ENCODE results near the gene LAMA2.

LAMA2 gene

DNA sequence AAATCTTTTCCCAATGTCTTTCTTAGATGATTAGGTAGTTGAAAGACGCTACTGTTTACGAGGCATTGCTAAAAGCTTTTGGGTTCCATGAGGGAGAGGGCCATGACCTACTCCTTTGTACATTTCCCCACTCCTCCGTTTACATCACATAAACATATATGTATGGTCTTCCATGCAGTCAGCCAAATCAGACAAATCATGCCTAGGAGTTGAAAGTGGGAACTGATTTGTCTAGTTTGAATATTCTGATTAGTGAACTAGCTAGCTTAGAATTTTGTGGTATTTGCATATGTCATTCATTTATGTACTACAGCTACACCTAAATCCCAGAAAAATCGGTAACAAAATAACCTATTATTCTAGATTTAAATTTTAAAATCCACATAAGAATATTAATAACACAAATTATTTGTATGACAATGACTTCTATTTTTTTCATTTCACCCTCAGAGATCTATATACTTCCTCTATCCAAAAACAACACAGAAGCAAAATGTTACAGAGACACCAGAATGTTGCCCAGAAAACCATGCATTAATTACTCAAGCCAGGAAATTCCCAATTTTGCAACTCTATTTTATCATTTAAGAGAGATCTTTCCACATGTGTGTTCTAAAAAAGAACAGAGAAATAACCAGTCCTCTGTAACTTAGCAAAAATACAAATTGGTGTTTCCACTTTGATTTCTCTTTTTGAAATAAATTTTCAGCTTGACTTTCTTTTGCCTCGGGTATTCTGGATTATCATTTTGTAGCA lies 231.9 kb downstream of the LAMA2 start:
- H3K27me3 ChIP-seq (replicated peaks in 2 of 5; ENCODE audit: control insufficient read depth in 4 of 5, insufficient read depth in 5 of 5, low read length in 4 of 5) = no peaks in the 10 kb centered on the region
- H3K9me3 ChIP-seq (ENCODE audit: control extremely low read depth in 1 of 5, control insufficient read depth in 4 of 5, insufficient read depth in 2 of 5, low read depth in 1 of 5, low read length in 4 of 5) = no peaks in the 10 kb centered on the region
- no peaks in the 10 kb centered on the region for H3K4me1 ChIP-seq (ENCODE audit: control extremely low read depth in 1 of 4, control insufficient read depth in 4 of 4, insufficient read depth in 4 of 4, low read length in 3 of 4)
- ChIA-PET CTCF (no interaction called here), POLR2A (no interaction called here)
- no peaks in the 10 kb centered on the region for H3K36me3 ChIP-seq (ENCODE audit: control insufficient read depth in 4 of 4, insufficient read depth in 4 of 4, low read length in 3 of 4)
- H3K4me3 ChIP-seq (ENCODE audit: control insufficient read depth in 1 of 7, extremely low read depth in 1 of 7, insufficient read depth in 4 of 7, low read depth in 2 of 7, low read length in 6 of 7) = no peak overlapping the region
- WGBS (ENCODE audit: insufficient coverage) = no CpG with 5 or more reads among the region's 5 CpGs
- H3K27ac ChIP-seq (ENCODE audit: insufficient read depth in 1 of 2, low read depth in 1 of 2, low read length in 2 of 2, poor library complexity in 1 of 2, severe bottlenecking in 2 of 2) = no peak overlapping the region
- no peak for DNase-seq

DNA sequence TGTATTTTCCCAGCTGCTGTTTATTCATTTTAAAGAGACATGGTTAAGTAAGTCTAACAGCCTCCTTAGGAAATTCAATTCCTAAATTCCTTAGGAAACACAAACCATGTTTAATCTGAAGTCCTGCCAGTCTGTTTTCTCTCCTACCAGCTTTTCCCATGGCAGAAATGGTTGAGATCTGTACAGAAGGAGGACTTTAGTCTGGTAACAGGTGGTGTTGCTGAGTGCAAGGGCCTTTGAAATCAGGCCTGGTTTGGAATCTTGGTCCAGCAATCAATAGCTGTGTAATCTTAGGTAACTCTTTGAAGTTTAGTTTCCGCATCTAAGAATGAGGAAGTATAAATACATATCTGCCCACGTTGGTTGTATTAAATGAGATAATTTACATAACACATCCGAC lies 232.5 kb downstream of the LAMA2 start:
- WGBS (ENCODE audit: insufficient coverage) = no CpG with 5 or more reads among the region's 3 CpGs
- ChIA-PET POLR2A (no interaction called here), CTCF (no interaction called here)
- no peak overlapping the region for H3K27ac ChIP-seq (ENCODE audit: insufficient read depth in 1 of 2, low read depth in 1 of 2, low read length in 2 of 2, poor library complexity in 1 of 2, severe bottlenecking in 2 of 2)
- no peaks in the 10 kb centered on the region for H3K9me3 ChIP-seq (ENCODE audit: control extremely low read depth in 1 of 5, control insufficient read depth in 4 of 5, insufficient read depth in 2 of 5, low read depth in 1 of 5, low read length in 4 of 5)
- no peaks in the 10 kb centered on the region for H3K36me3 ChIP-seq (ENCODE audit: control insufficient read depth in 4 of 4, insufficient read depth in 4 of 4, low read length in 3 of 4)
- H3K27me3 ChIP-seq (replicated peaks in 2 of 5; ENCODE audit: control insufficient read depth in 4 of 5, insufficient read depth in 5 of 5, low read length in 4 of 5) = no peaks in the 10 kb centered on the region
- no peak overlapping the region for H3K4me3 ChIP-seq (ENCODE audit: control insufficient read depth in 1 of 7, extremely low read depth in 1 of 7, insufficient read depth in 4 of 7, low read depth in 2 of 7, low read length in 6 of 7)
- DNase-seq = no peak
- no peaks in the 10 kb centered on the region for H3K4me1 ChIP-seq (ENCODE audit: control extremely low read depth in 1 of 4, control insufficient read depth in 4 of 4, insufficient read depth in 4 of 4, low read length in 3 of 4)

DNA sequence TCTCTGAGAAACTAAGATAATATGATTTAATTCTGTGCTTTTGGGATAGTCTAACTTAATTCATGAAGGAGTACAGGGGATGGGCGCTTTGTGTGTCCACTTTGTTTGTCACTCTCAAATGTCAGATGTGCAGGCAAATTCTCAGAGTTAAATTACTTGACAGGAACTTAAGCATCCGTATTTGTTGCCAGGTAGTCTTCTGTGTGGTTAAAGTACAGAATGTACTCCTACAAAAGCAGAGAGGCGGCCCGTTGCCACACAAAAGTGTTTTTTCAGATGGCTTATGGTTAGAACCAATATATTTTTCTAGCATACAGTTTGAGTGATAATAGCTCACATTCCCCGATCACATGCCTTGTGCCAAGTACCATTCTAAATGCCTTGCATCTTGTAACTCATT lies 234.4 kb downstream of the LAMA2 start:
- H3K36me3 ChIP-seq (ENCODE audit: control insufficient read depth in 4 of 4, insufficient read depth in 4 of 4, low read length in 3 of 4) = no peaks in the 10 kb centered on the region
- POLR2A ChIA-PET = no interaction called here
- WGBS (ENCODE audit: insufficient coverage) = 95% methylated on average over 2 of the region's 5 CpGs
- no peaks in the 10 kb centered on the region for H3K9me3 ChIP-seq (ENCODE audit: control extremely low read depth in 1 of 5, control insufficient read depth in 4 of 5, insufficient read depth in 2 of 5, low read depth in 1 of 5, low read length in 4 of 5)
- H3K27ac ChIP-seq (ENCODE audit: insufficient read depth in 1 of 2, low read depth in 1 of 2, low read length in 2 of 2, poor library complexity in 1 of 2, severe bottlenecking in 2 of 2) = no peak overlapping the region
- H3K27me3 ChIP-seq (replicated peaks in 2 of 5; ENCODE audit: control insufficient read depth in 4 of 5, insufficient read depth in 5 of 5, low read length in 4 of 5) = no peaks in the 10 kb centered on the region
- CTCF ChIA-PET = no interaction called here
- no peaks in the 10 kb centered on the region for H3K4me1 ChIP-seq (ENCODE audit: control extremely low read depth in 1 of 4, control insufficient read depth in 4 of 4, insufficient read depth in 4 of 4, low read length in 3 of 4)
- no peak for DNase-seq
- H3K4me3 ChIP-seq (ENCODE audit: control insufficient read depth in 1 of 7, extremely low read depth in 1 of 7, insufficient read depth in 4 of 7, low read depth in 2 of 7, low read length in 6 of 7) = no peak overlapping the region

DNA sequence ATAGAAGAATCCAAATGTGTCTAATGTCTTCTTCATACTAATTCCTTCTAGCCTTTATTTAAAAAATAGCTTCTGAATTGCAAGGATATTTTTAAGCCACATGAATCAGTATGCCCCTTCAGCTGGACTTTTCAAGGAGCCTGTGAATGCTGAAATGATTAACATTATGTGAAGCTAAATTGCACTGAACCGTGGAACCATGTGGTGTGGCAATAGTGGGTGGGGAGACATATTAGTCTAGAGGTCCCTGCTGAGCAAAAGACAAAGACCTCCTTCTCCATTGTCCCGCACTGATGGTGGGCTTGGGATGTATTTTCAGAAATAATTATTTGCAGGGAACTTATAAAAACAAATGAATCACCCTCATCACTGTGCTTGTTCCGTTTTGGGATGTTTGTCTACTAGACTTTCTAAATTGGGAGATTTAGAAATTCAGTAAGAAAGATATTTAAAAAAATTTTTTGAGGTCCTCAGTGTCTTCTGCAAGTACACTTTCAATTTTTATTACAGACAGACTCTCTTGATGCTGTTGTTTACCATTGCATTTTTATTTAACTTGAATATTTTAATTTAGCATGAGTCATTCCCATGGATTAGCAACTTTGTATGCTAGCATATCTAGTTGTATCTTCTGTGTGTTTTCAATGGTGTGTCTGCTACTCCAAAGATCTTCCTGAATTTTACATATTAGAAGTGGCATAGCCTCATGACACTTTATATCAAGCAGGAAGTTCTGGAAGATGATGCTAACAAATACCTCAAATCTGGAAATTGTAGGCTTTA lies 238.1 kb downstream of the LAMA2 start:
- no peaks in the 10 kb centered on the region for H3K36me3 ChIP-seq (ENCODE audit: control insufficient read depth in 4 of 4, insufficient read depth in 4 of 4, low read length in 3 of 4)
- DNase-seq = no peak
- H3K27ac ChIP-seq (ENCODE audit: insufficient read depth in 1 of 2, low read depth in 1 of 2, low read length in 2 of 2, poor library complexity in 1 of 2, severe bottlenecking in 2 of 2) = no peak overlapping the region
- ChIA-PET CTCF (no interaction called here), POLR2A (no interaction called here)
- H3K9me3 ChIP-seq (ENCODE audit: control extremely low read depth in 1 of 5, control insufficient read depth in 4 of 5, insufficient read depth in 2 of 5, low read depth in 1 of 5, low read length in 4 of 5) = no peaks in the 10 kb centered on the region
- no peak overlapping the region for H3K4me3 ChIP-seq (ENCODE audit: control insufficient read depth in 1 of 7, extremely low read depth in 1 of 7, insufficient read depth in 4 of 7, low read depth in 2 of 7, low read length in 6 of 7)
- H3K27me3 ChIP-seq (replicated peaks in 2 of 5; ENCODE audit: control insufficient read depth in 4 of 5, insufficient read depth in 5 of 5, low read length in 4 of 5) = no peaks in the 10 kb centered on the region
- no peaks in the 10 kb centered on the region for H3K4me1 ChIP-seq (ENCODE audit: control extremely low read depth in 1 of 4, control insufficient read depth in 4 of 4, insufficient read depth in 4 of 4, low read length in 3 of 4)
- WGBS (ENCODE audit: insufficient coverage) = no CpG with 5 or more reads among the region's 3 CpGs

DNA sequence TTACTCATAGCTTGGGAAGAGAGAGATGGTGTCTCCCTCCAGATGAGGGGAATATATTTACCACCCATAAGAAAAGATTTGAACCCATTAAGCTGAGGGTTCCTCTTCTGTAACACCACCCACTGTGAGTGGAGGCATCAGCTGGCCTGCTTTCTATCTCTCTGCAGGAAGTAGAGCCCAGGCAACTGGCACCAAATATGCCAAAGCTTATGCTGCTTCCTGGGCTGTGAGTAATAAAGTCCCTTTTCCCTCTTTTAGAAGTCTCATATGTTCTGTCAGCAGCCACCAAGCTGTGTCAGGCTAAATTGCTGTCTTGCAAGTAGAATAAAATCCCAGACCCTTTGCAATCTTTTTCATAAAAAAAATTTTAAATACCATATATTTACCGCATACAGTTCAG lies 241.4 kb downstream of the LAMA2 start:
- H3K4me1 ChIP-seq (ENCODE audit: control extremely low read depth in 1 of 4, control insufficient read depth in 4 of 4, insufficient read depth in 4 of 4, low read length in 3 of 4) = no peaks in the 10 kb centered on the region
- DNase-seq = no peak
- ChIA-PET CTCF (interaction anchor here (1.3 kb wide), 1 partner anchor 10 kb away, joined by 3 read pairs; no protein-coding TSS in a partner anchor), POLR2A (no interaction called here)
- H3K4me3 ChIP-seq (ENCODE audit: control insufficient read depth in 1 of 7, extremely low read depth in 1 of 7, insufficient read depth in 4 of 7, low read depth in 2 of 7, low read length in 6 of 7) = no peak overlapping the region
- H3K9me3 ChIP-seq (ENCODE audit: control extremely low read depth in 1 of 5, control insufficient read depth in 4 of 5, insufficient read depth in 2 of 5, low read depth in 1 of 5, low read length in 4 of 5) = no peaks in the 10 kb centered on the region
- H3K36me3 ChIP-seq (ENCODE audit: control insufficient read depth in 4 of 4, insufficient read depth in 4 of 4, low read length in 3 of 4) = no peaks in the 10 kb centered on the region
- H3K27me3 ChIP-seq (replicated peaks in 2 of 5; ENCODE audit: control insufficient read depth in 4 of 5, insufficient read depth in 5 of 5, low read length in 4 of 5) = no peaks in the 10 kb centered on the region
- no peak overlapping the region for H3K27ac ChIP-seq (ENCODE audit: insufficient read depth in 1 of 2, low read depth in 1 of 2, low read length in 2 of 2, poor library complexity in 1 of 2, severe bottlenecking in 2 of 2)
- WGBS (ENCODE audit: insufficient coverage) = no CpG with 5 or more reads among the region's 1 CpG

DNA sequence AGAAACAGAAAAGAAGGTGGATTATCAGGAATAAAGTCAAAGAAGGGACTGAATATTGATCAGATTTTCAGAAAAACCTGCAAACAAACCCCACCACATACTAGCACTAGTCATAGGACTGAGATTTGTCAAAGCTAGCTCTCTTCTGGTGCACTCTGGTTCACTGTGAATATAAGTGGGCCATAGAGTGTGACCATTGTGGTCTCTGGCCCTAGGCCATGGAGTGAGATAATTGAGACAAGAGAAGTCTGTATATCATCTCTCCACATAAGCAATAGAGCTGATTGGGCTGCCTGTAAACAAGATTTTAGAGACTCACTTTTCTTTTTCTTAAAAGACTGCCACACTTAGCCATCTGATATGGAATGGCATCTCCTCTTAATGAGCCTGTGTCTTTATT lies 247.2 kb downstream of the LAMA2 start:
- POLR2A ChIA-PET = no interaction called here

DNA sequence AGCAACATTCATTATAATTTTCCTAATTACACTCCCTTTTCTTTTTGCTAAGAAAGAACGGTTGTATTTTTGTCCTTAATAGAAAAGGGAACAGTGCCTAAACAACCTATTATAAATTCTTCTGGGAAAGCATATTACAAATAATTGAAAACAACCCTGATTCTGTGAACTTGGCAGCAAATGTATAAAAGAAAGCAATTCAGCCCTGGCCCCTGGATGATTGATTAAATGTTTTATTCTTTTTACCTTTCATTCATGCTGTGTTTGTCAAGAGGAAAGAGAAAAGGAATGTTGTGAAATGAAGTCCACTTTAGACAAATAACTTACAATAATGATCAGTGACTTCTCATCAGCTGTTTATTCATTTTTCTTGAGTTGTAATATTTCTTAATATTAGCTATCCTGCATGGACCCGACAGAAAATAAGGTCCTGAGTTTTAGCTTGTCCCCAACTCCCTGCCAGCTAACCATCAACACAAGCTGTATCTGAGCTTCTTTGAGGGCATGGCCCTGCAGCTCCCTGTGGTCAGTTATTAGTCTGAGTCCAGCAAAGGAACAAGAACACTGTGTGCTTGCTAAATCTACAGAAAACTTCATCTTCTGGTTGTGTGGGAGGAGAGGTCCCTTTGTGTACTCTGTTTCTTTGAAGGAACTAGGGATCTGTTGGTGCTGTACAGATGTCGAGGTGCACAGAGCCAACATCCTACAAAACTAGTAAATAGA lies 248.2 kb downstream of the LAMA2 start:
- CTCF ChIA-PET = no interaction called here
- DNase-seq = no peak
- Histone ChIP-seq H3K4me3 (ENCODE audit: control insufficient read depth in 1 of 7, extremely low read depth in 1 of 7, insufficient read depth in 4 of 7, low read depth in 2 of 7, low read length in 6 of 7) (no peak overlapping the region), H3K27me3 (replicated peaks in 2 of 5; ENCODE audit: control insufficient read depth in 4 of 5, insufficient read depth in 5 of 5, low read length in 4 of 5) (no peaks in the 10 kb centered on the region), H3K27ac (ENCODE audit: insufficient read depth in 1 of 2, low read depth in 1 of 2, low read length in 2 of 2, poor library complexity in 1 of 2, severe bottlenecking in 2 of 2) (no peak overlapping the region), H3K4me1 (ENCODE audit: control extremely low read depth in 1 of 4, control insufficient read depth in 4 of 4, insufficient read depth in 4 of 4, low read length in 3 of 4) (no peaks in the 10 kb centered on the region), H3K36me3 (ENCODE audit: control insufficient read depth in 4 of 4, insufficient read depth in 4 of 4, low read length in 3 of 4) (no peaks in the 10 kb centered on the region), H3K9me3 (ENCODE audit: control extremely low read depth in 1 of 5, control insufficient read depth in 4 of 5, insufficient read depth in 2 of 5, low read depth in 1 of 5, low read length in 4 of 5) (no peaks in the 10 kb centered on the region)
- 86% methylated on average over 1 of the region's 3 CpGs for WGBS (ENCODE audit: insufficient coverage)
- POLR2A ChIA-PET = no interaction called here

More for the DNA sequence above, 247.2 kb downstream of the LAMA2 start:
- DNase-seq = no peak
- H3K27me3 ChIP-seq (replicated peaks in 2 of 5; ENCODE audit: control insufficient read depth in 4 of 5, insufficient read depth in 5 of 5, low read length in 4 of 5) = no peaks in the 10 kb centered on the region
- no peak overlapping the region for H3K4me3 ChIP-seq (ENCODE audit: control insufficient read depth in 1 of 7, extremely low read depth in 1 of 7, insufficient read depth in 4 of 7, low read depth in 2 of 7, low read length in 6 of 7)
- CTCF ChIA-PET = no interaction called here
- no peaks in the 10 kb centered on the region for H3K36me3 ChIP-seq (ENCODE audit: control insufficient read depth in 4 of 4, insufficient read depth in 4 of 4, low read length in 3 of 4)
- no peaks in the 10 kb centered on the region for H3K9me3 ChIP-seq (ENCODE audit: control extremely low read depth in 1 of 5, control insufficient read depth in 4 of 5, insufficient read depth in 2 of 5, low read depth in 1 of 5, low read length in 4 of 5)
- no peaks in the 10 kb centered on the region for H3K4me1 ChIP-seq (ENCODE audit: control extremely low read depth in 1 of 4, control insufficient read depth in 4 of 4, insufficient read depth in 4 of 4, low read length in 3 of 4)
- H3K27ac ChIP-seq (ENCODE audit: insufficient read depth in 1 of 2, low read depth in 1 of 2, low read length in 2 of 2, poor library complexity in 1 of 2, severe bottlenecking in 2 of 2) = no peak overlapping the region

Measured in common myeloid progenitor, CD34-positive (primary cell).